Adipose tissue (tissue), 3 donors: ENCODE results near the gene OTOGL. TPM values are rescaled to one million over a fixed set of nuclear protein-coding genes. Genes with fewer than 3 reads are reported as not detected.
"Not testable (repeated sequence)": the region's sequence is repeated elsewhere in the genome, so short reads cannot be mapped to it uniquely, and the experiment has no call there.

ENCODE experiments used
- H3K27ac ChIP-seq: one replicate; pipeline ENCODE4 v1.5.1; 2013; ENCODE audit warnings: low read depth, low read length
- WGBS, 3 donors: extraction: QIAGEN DNeasy Blood & Tissue Kit; methylation state at CpG; one replicate each; pipeline ENCODE4 v1.1.7; 2013; 5-methylcytosine and 5-hydroxymethylcytosine counted together
- polyA plus RNA-seq, 3 donors: library from polyadenylated mRNA; stranded (reverse); fragments of 200-250 nt; gene quantifications; one replicate each; pipeline ENCODE4 v1.2.3, GENCODE V29; 2013
- donor health status: healthy with polysubstance abuse.
- donor health status: Bipolar disorder and iron deficiency.
- donor health status: healthy.

Gene OTOGL
- polyA plus RNA-seq, 3 donors = under 0.01 to 0.13 (median 0.03) TPM

DNA sequence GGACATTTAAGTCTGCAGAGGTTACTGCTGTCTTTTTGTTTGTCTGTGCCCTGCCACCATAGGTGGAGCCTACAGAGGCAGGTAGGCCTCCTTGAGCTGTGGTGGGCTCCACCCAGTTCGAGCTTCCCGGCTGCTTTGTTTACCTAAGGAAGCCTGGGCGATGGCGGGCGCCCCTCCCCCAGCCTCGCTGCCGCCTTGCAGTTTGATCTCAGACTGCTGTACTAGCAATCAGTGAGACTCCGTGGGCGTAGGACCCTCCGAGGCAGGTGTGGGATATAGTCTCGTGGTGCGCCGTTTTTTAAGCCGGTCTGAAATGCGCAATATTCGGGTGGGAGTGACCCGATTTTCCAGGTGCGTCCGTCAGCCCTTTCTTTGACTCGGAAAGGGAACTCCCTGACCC, 150.2 kb downstream of the OTOGL start:
- H3K27ac ChIP-seq = not testable (repeated sequence)
- WGBS, 3 donors = 64 to 77% (median 71%) methylated on average over 17 to 20 of the region's 20 CpGs

DNA sequence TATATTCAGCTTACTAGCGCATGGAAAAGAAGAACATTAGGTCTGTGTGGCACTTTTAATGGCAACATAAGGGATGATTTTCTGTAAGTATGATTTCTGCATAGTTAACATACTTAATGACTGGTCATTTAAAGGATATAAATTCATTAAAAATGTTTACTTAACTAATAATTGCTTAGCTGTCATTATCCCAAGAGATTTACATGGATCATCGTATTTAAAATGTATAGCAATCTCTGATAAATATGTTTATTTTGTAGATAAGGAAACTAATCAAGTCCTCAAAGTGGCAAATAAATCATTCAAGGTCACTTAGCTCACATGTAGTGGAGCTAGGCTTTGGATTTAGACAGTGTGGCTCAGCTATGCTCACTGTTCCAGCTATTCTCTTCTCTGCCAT, 158.6 kb downstream of the OTOGL start:
- no peak overlapping the region for H3K27ac ChIP-seq
- 42 to 93% (median 90%) methylated on average over 2 of the region's 2 CpGs for WGBS, 3 donors

DNA sequence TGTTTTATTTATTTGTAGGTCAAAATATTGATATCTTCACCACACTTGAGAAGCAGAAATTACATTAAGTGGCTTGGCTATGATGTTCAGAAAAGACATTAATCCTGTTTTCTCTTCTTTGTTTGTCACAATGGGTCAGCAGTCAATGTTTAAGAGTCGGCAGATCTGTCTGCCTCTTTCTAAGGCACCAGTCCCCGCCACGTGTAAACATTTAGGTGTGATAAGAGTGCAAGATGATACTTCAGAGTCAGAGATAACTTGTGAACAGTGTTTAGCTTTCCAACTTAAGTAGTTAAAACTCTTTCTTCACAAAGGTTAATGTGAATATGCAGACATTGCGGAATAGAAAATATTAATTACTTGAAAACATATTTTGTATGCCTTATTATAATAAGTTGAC, 160.9 kb downstream of the OTOGL start:
- no peak overlapping the region for H3K27ac ChIP-seq
- WGBS, 3 donors = 46 to 79% (median 73%) methylated on average over 4 of the region's 4 CpGs

DNA sequence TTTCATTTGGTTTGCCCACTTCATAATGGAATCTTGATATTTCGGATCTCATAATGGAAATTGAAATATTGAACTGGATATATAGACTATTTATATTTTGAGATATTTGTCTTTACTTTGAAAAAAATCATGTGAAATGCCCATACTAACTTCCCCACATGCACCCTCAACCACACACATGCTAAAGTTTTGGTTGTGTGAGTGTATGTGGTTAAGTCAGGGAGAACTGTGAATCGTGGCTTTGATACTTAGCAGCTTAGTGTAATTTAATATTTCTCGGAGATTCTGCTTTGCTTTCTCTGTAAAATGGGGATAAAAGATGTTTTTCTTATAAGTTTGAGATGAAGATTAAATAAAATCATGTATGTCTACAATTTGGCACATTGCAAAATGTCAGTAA, 162.1 kb downstream of the OTOGL start:
- 81 to 85% (median 83%) methylated on average over 3 of the region's 3 CpGs for WGBS, 3 donors

DNA sequence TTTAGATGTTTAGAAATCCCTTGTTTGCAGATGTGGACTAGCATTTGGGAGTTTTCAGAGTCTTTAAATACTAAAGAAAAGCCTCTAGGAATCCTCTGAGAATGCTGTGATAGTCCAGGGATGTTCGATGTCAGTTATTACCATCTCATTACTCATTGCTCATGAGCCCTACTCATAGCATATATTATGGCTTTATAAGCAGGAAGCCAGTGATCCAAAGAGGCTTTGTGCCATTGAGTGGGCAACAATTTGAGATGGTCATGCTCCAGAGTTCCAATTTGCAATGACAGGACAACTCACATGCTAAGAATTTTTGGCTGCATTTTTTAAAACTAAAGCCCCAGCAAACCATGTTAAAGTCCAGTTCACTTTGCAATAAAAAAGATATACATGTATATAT, 163.0 kb downstream of the OTOGL start:
- 74 to 100% (median 87%) methylated on average over 1 of the region's 1 CpG for WGBS, 3 donors
- H3K27ac ChIP-seq = no peak overlapping the region

More for the DNA sequence above, 162.1 kb downstream of the OTOGL start:
- no peak overlapping the region for H3K27ac ChIP-seq

DNA sequence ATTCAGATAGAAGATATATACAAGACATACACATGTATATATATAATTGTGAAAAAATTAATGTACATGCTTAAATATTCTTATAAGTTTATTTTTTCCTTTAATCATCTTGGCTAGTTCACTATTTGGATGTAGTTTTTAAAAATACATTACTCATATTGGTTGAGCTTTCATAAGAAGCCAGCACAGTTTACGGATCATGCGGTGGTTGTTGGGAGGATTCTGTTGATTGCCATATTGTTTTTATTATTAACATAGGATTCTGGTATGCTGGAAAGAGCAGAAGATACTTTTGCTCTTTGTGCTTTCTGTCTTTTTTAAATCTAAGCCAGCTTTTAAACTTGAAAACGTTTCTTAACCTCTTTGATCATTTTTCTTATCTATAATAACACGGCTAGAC, 163.4 kb downstream of the OTOGL start:
- 62 to 67% (median 62%) methylated on average over 4 of the region's 4 CpGs for WGBS, 3 donors
- no peak overlapping the region for H3K27ac ChIP-seq

DNA sequence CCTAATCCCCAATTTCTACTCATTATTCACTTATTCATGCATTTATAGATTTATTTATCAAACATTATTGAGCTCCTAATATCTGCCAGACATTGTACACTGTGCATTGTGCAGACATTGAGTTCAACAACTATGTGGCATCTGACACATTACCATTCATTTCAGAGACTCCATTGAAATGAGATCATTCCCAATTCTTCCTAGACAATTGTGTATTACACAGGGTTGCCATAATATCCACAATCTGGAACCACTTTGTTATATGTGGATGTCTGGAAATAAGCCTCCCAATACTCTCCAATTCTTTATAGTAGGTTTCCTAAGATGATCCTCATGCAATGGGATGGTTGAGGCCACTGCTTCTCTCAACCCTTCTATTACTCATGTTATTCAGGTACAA, 165.0 kb downstream of the OTOGL start:
- H3K27ac ChIP-seq = no peak overlapping the region

DNA sequence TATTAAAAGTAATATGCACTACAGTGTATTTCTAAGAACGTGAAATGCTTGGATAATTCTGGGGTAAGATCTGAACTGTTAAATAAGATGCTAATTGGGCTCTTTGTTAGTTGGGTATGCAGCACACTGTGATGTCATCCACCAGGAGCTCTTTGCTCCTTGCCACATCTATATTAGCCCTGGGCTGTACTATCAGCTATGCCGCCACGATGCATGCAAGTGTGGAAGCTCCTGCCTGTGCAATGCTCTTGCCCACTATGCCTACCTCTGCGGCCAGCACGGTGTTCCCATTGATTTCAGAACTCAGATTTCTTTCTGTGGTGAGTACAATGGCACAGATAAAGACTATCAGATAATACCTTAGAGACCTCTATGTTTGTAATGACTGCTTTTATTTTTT, 165.6 kb downstream of the OTOGL start:
- 86 to 95% (median 93%) methylated on average over 5 of the region's 5 CpGs for WGBS, 3 donors
- no peak overlapping the region for H3K27ac ChIP-seq

DNA sequence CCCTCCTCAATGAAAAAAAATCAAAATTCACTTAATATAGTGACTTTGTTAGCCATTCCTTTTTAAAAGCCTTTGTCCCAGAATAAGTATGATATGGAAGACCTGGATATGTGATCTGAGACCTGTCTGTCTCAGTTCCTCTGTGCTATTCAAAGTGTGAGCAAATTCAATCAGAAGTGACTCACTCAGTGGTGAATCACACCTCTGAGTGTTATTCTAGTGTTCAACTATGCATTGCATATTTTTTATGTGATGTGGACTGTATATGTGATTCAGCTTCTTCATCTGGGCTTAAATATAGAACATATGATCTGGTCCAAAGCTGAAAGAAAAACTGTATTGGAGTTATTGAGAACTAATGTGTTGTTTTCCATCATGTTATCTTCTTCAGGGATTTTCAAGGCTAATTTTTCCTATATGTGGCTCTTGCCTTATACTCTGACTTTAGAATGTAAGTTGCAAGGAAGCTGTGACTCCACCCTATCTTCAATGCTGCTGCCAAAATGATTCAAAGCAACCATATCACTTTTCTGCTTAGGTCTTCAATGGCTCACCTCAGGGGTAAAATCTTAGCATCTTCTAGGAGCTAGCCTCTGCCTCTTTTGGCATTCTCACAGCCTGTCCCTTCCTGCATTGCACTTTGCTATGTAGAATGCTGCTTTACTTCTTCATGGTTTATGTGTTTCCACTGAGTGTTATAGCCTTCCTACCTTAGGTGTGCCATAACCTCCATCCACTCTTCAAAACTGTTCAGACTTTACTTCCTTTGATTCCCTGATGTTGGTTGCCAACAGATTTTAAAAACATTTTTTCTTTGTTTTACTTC, 169.8 kb downstream of the OTOGL start:
- no peak overlapping the region for H3K27ac ChIP-seq

DNA sequence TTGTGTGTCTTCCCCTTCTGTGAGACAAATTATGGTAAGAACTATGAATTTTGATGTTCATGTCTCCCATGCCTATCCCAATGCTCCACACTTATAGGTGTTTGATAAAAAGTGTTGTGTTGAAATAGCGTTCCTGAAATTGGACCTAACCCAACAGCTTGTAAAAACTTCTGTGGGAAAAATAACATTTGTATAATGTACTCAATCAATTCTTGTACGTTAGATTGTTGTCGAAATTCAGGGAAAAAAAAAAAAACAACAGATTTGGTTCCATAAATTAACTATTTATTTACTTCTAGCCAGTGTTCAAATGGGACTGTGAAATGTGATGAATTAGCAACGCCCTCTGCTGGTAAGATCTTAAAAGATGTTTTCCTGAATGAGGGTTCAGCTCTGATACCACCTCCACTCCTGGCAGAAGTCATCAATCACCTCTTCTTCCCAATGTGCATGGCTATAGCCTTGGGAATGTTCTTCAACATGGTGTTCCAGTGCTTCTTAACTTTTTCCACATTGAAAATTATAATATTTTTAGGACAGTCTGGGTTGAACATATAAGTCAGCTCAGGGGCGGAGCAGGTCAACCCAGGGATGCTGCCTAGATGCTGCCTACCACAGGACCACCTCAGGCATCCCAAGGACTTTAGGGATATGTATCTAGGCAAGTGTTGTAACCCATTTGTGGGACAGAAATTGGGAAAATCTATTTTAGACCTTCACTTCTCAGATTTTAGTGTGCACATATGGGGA, 170.6 kb downstream of the OTOGL start:
- 23 to 34% (median 31%) methylated on average over 5 of the region's 5 CpGs for WGBS, 3 donors
- no peak overlapping the region for H3K27ac ChIP-seq

DNA sequence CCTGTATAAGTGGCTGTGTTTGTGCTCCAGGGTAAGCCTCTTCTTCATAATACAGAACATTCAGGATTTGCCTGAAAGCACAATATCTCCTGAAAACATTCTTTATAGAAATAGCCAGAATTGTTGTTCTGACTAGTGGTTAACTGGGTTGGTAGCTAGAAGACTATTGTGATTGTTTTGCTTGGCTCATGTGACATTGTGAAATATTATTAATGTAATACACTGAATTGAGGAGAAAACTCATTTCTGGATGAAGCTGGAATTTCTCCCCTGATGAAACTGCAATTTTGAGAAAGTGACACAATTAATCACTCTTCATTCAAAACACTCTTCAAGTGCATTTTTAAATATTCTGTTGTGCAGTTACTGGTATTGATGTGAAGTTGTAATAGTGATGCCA, 172.4 kb downstream of the OTOGL start:
- no peak overlapping the region for H3K27ac ChIP-seq

DNA sequence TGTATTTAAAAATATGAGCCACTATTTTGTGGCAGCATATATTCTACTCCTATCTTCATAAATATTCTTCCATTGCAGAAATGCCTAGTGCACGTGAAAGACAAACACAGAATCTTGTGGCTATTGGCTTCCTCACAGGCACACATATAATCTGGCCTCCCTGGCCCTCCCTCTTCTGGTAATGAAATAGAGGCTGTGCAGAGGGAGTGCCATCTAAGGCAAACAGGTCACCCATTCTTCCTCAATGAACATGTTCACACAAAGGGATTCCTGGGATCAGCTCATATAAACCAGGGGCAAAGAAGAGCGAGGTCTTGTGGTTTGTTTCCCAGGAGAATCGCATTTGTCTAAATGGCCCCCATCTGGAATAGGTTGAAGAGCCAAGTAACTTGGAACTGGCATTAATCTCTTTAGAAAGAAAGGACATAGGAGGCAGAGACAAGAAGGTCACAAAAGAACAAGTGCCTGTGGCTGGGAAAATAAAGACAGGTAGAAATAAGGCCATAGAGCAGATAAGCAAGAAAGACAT, 173.1 kb downstream of the OTOGL start:
- no peak overlapping the region for H3K27ac ChIP-seq
- WGBS, 3 donors = 78 to 82% (median 78%) methylated on average over 3 of the region's 3 CpGs

DNA sequence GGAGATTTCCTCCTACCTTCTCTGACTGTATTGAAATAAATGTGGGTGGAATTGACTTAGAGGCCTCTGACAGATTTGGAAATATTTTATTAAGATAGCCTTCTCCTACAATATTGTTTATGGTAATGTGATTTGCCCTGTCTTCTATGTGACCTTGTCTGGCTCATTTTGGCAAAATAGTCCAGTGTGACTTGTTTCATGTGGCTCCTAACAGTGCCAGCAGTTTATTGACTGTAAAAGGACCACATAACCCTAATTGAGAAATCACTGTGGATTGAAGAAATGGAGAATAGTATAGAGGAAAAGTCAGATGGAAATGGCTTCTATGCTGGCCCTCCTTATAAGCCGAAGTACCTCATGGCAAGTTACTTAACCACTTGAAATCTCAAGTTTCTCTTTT, 173.8 kb downstream of the OTOGL start:
- 79 to 97% (median 89%) methylated on average over 1 of the region's 1 CpG for WGBS, 3 donors
- H3K27ac ChIP-seq = no peak overlapping the region

DNA sequence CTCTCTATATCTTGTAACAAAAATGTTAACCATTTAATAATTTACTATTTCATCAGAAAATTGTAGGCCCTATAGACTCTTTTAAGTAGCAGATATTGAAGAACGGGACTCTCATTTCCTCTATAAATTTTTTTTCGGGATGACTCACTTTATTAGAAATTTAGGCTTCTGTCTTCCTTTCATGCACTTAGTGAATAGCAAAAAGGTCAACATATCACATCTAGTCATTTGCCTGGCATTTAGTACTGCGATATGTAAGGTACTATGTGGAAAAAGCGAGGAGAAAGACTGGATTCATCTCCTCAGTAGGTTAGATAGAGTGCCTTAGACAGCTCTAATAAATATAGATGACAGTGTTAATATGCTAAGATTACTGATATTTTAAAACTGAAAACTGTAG, 178.4 kb downstream of the OTOGL start:
- H3K27ac ChIP-seq = no peak overlapping the region
- WGBS, 3 donors = 92% methylated on average over 4 of the region's 4 CpGs

DNA sequence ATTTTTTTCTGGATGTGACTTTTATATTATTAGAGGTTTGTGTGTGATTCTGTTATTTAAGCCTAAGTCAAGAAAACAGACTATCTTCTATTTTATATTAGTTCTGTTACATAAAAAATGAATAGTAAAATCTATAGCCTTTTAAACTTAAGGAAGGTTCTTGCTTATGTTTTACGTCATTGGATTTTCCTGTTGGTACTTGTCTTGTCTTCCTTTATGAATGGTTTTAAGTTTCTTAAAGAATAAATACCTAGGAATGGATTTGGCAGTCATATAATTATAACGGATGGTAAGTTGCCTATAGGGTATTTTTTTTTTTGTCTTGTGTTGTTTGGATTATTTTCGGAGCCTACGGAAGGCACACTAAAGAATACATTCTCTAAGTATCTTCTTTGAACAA, 182.9 kb downstream of the OTOGL start:
- no peak overlapping the region for H3K27ac ChIP-seq
- WGBS, 3 donors = 64 to 71% (median 70%) methylated on average over 4 of the region's 4 CpGs

DNA sequence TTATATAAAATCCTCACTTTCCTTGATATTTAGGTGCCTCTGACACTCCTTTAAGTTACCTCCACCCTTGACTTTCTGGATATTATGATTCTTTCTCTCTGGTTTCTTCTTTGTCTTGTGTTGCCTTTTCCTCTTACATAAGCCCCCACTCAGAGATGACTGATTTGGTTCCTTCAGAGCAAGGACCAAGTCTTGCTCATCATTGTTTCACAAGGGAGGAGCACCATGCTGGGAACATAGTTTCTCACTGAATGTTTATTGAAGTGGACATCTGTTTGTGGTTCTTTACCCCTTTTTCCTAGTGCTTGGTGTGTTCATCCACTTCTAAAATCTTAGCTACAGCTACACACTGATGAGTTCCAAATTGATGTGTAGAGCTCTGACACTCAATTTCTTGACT, 183.4 kb downstream of the OTOGL start:
- H3K27ac ChIP-seq = no peak overlapping the region

DNA sequence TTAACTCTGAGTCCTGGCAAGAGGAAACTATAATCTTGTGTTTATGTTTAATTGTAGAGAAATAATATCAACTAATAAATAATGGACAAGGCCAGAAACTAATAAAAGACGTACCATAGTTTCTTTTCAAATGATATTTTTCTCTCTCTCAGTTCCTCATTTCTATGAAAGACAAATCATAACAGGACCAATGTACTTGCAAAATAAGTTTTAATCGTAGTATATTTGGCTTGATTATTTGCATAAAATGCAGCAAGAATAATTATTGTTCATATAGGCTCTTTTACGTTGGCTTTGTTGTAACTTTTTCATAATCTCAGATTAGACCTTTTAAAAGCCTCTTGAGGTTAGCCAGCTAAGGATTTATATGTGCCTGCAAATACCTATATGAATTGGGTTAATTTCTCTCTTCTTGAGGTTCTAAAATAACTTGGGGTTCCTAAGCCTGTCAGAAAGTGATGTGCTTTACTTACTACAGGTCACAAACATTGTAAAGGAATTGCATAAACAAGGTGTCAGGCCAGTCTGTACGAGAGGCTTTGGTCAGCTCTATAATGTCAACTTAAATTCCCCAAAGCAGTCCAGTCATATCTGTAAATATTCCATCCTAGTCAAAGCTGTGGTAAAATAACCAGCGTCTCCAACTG, 191.9 kb downstream of the OTOGL start:
- no peak overlapping the region for H3K27ac ChIP-seq
- WGBS, 3 donors = 65 to 77% (median 70%) methylated on average over 5 of the region's 5 CpGs

DNA sequence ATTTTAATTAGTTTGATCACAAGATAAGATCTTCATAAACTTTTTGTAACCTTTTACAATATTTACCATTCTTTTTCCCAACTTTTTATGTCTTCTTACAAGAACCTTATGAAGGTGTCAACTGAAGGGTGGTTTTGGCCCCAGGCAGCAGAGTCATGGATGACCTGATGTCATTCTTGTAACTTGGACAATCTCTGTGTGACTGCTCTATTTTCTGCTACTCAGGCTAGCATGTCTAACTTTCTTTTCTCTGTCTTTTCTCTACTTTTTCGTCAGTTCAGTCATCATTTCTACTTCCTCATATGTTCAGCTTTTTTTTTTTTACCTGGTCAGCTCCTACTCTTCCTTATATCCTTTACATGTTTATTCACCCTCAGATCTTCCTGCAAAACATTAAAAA, 194.0 kb downstream of the OTOGL start:
- no peak overlapping the region for H3K27ac ChIP-seq
- 66 to 79% (median 72%) methylated on average over 1 of the region's 1 CpG for WGBS, 3 donors

DNA sequence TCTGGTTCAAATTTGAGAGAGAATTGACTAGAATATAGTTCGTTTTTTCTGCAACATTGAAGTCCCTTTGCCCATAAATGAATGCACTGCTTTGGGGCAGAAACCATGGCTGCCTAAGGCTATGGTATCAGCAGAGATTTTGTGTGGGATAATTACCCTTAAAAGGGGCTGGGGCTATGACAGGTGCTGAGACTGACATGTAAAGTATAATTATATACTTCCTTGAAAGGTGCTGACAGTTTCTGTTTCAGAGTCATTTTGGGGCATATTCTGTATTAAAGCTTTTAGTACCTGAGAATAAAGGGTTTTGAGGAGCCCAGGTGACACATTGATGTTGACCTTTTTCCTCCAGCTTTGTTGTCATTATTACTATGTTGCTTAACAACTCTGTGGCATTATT, 194.4 kb downstream of the OTOGL start:
- 29 to 67% (median 58%) methylated on average over 1 of the region's 1 CpG for WGBS, 3 donors
- no peak overlapping the region for H3K27ac ChIP-seq
